ENCODE results near the gene PDE9A.

GRCh38 chr21:42707207-42707830 is 53.9 kb downstream of the PDE9A start:
- TF ChIP-seq CTCF (conservative IDR thresholded peaks at IDR 0.05; ENCODE audit: low read depth, low read length): no peak
- no peak for TF ChIP-seq MAZ (IDR thresholded peaks at IDR 0.05; ENCODE audit: borderline replicate concordance, low read depth, low read length)
- no peak for TF ChIP-seq POLR2A (IDR thresholded peaks at IDR 0.05; ENCODE audit: low read depth, low read length)
- no peak for TF ChIP-seq RFX5 (IDR thresholded peaks at IDR 0.05; ENCODE audit: low read depth, low read length)
- TF ChIP-seq RAD21 (IDR thresholded peaks at IDR 0.05; ENCODE audit: low read length): no peak
